ENCODE data around the gene POTEF. TPM values are rescaled to one million over a fixed set of nuclear protein-coding genes. Genes with fewer than 3 reads are reported as not detected.
"Not testable (repeated sequence)": the region's sequence is repeated elsewhere in the genome, so short reads cannot be mapped to it uniquely, and the experiment has no call there.

The POTEF gene
- total RNA-seq, 1 donor from 2014 or later, result 55.5 TPM

- not testable (repeated sequence) for H3K27me3 Mint-ChIP-seq (ENCODE audit: low read depth); H3K27ac Mint-ChIP-seq; DNase-seq (ENCODE audit: low spot score in 2 of 2, unreplicated experiment in 2 of 2); H3K4me1 Mint-ChIP-seq; H3K4me3 Mint-ChIP-seq; H3K36me3 Mint-ChIP-seq; H3K9me3 Mint-ChIP-seq
Observed at GRCh38 chr2:130137118-130137517, 8.1 kb upstream of the POTEF start.

GRCh38 chr2:130136546-130136945, 7.5 kb upstream of the POTEF start:
- peaks cover 12% of the 10 kb centered on the region for H3K4me1 Mint-ChIP-seq
- H3K4me3 Mint-ChIP-seq; H3K36me3 Mint-ChIP-seq; H3K27ac Mint-ChIP-seq; H3K27me3 Mint-ChIP-seq (ENCODE audit: low read depth); DNase-seq (ENCODE audit: low spot score in 2 of 2, unreplicated experiment in 2 of 2); H3K9me3 Mint-ChIP-seq: not testable (repeated sequence)

- H3K27me3 Mint-ChIP-seq (ENCODE audit: low read depth), result no peaks in the 10 kb centered on the region
- no peak for TF ChIP-seq CTCF (IDR thresholded peaks at IDR 0.05; ENCODE audit: unreplicated experiment)
- peak in 1 of 2 experiments; percentile 34 for DNase-seq (ENCODE audit: low spot score in 2 of 2, unreplicated experiment in 2 of 2)
- H3K4me1 Mint-ChIP-seq, result peaks cover 12% of the 10 kb centered on the region
- H3K4me3 Mint-ChIP-seq, result no peak overlapping the region
- H3K27ac Mint-ChIP-seq, result no peak overlapping the region
- H3K9me3 Mint-ChIP-seq, result no peaks in the 10 kb centered on the region
- H3K36me3 Mint-ChIP-seq, result no peaks in the 10 kb centered on the region
Observed at GRCh38 chr2:130135692-130136541, 6.9 kb upstream of the POTEF start.

- Mint-ChIP-seq H3K4me1 (peaks cover 16% of the 10 kb centered on the region), H3K4me3 (peak overlapping the region; percentile 96)
- not testable (repeated sequence) for DNase-seq (ENCODE audit: low spot score in 2 of 2, unreplicated experiment in 2 of 2); H3K36me3 Mint-ChIP-seq; H3K9me3 Mint-ChIP-seq; H3K27me3 Mint-ChIP-seq (ENCODE audit: low read depth); H3K27ac Mint-ChIP-seq
Observed at GRCh38 chr2:130128464-130128863, 558 bp downstream of the POTEF start.

- H3K27ac Mint-ChIP-seq; H3K27me3 Mint-ChIP-seq (ENCODE audit: low read depth); DNase-seq (ENCODE audit: low spot score in 2 of 2, unreplicated experiment in 2 of 2); H3K9me3 Mint-ChIP-seq; H3K36me3 Mint-ChIP-seq: not testable (repeated sequence)
- Mint-ChIP-seq H3K4me3 (peak overlapping the region; percentile 96), H3K4me1 (peaks cover 14% of the 10 kb centered on the region)
Observed at GRCh38 chr2:130127726-130128125, 1.3 kb downstream of the POTEF start.

- H3K9me3 Mint-ChIP-seq; H3K27ac Mint-ChIP-seq; H3K27me3 Mint-ChIP-seq (ENCODE audit: low read depth); DNase-seq (ENCODE audit: low spot score in 2 of 2, unreplicated experiment in 2 of 2); H3K36me3 Mint-ChIP-seq; H3K4me1 Mint-ChIP-seq; H3K4me3 Mint-ChIP-seq: not testable (repeated sequence)
Observed at GRCh38 chr2:130120924-130121323, 8.1 kb downstream of the POTEF start.

- H3K36me3 Mint-ChIP-seq; H3K27me3 Mint-ChIP-seq (ENCODE audit: low read depth); H3K9me3 Mint-ChIP-seq; H3K4me1 Mint-ChIP-seq; H3K4me3 Mint-ChIP-seq; DNase-seq (ENCODE audit: low spot score in 2 of 2, unreplicated experiment in 2 of 2); H3K27ac Mint-ChIP-seq: not testable (repeated sequence)
Observed at GRCh38 chr2:130102597-130103363, 26.2 kb downstream of the POTEF start.

- not testable (repeated sequence) for H3K27ac Mint-ChIP-seq; H3K9me3 Mint-ChIP-seq; H3K36me3 Mint-ChIP-seq; DNase-seq (ENCODE audit: low spot score in 2 of 2, unreplicated experiment in 2 of 2); H3K4me3 Mint-ChIP-seq; H3K27me3 Mint-ChIP-seq (ENCODE audit: low read depth); H3K4me1 Mint-ChIP-seq
Observed at GRCh38 chr2:130062645-130063044, 66.4 kb downstream of the POTEF start.

GRCh38 chr2:130059982-130060381, 69.0 kb downstream of the POTEF start:
- not testable (repeated sequence) for H3K27ac Mint-ChIP-seq; H3K4me1 Mint-ChIP-seq; H3K36me3 Mint-ChIP-seq; H3K4me3 Mint-ChIP-seq; H3K27me3 Mint-ChIP-seq (ENCODE audit: low read depth); H3K9me3 Mint-ChIP-seq; DNase-seq (ENCODE audit: low spot score in 2 of 2, unreplicated experiment in 2 of 2)

- not testable (repeated sequence) for H3K4me3 Mint-ChIP-seq, H3K4me1 Mint-ChIP-seq
Observed at GRCh38 chr2:130056336-130056735, 72.7 kb downstream of the POTEF start.

GRCh38 chr2:130053217-130053911, 75.7 kb downstream of the POTEF start:
- H3K36me3 Mint-ChIP-seq; H3K4me1 Mint-ChIP-seq; H3K27me3 Mint-ChIP-seq (ENCODE audit: low read depth); H3K4me3 Mint-ChIP-seq; DNase-seq (ENCODE audit: low spot score in 2 of 2, unreplicated experiment in 2 of 2); H3K9me3 Mint-ChIP-seq; H3K27ac Mint-ChIP-seq: not testable (repeated sequence)

More at GRCh38 chr2:130056336-130056735, 72.7 kb downstream of the POTEF start:
- H3K27me3 Mint-ChIP-seq (ENCODE audit: low read depth); H3K9me3 Mint-ChIP-seq; H3K27ac Mint-ChIP-seq; H3K36me3 Mint-ChIP-seq; DNase-seq (ENCODE audit: low spot score in 2 of 2, unreplicated experiment in 2 of 2): not testable (repeated sequence)

GRCh38 chr2:130052376-130052775, 76.6 kb downstream of the POTEF start:
- DNase-seq (ENCODE audit: low spot score in 2 of 2, unreplicated experiment in 2 of 2); H3K9me3 Mint-ChIP-seq; H3K4me3 Mint-ChIP-seq; H3K4me1 Mint-ChIP-seq; H3K36me3 Mint-ChIP-seq; H3K27me3 Mint-ChIP-seq (ENCODE audit: low read depth); H3K27ac Mint-ChIP-seq: not testable (repeated sequence)

GRCh38 chr2:130048422-130048821, 80.6 kb downstream of the POTEF start:
- H3K27me3 Mint-ChIP-seq (ENCODE audit: low read depth); DNase-seq (ENCODE audit: low spot score in 2 of 2, unreplicated experiment in 2 of 2); H3K4me1 Mint-ChIP-seq; H3K9me3 Mint-ChIP-seq; H3K4me3 Mint-ChIP-seq; H3K36me3 Mint-ChIP-seq; H3K27ac Mint-ChIP-seq: not testable (repeated sequence)

Measured in mesothelial cell of epicardium (in vitro differentiated cells).